Measurements from ENCODE around the gene PROB1.
A peak's percentile ranks its signal among the peaks of the same experiment; 100 is the strongest.
"Not testable (repeated sequence)": the region's sequence is repeated elsewhere in the genome, so short reads cannot be mapped to it uniquely, and the experiment has no call there.

PROB1 gene

DNA sequence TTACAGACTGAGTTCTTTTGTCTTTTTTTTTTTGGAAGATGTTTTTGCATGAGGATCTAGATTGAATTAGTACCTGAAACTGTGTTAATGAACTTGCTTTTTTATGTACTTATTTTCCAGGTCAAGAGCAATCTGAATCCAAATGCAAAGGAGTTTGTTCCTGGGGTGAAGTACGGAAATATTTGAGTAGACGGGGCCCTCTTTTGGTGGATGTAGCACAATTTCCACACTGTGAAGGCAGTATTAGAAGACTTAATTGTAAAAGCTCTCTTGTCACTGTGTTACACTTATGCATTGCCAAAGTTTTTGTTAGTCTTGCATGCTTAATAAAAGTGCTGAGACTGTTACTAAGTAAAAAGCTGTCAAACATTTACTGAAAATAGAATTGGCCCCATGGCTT, 26.3 kb downstream of the PROB1 start:
- no peaks in the 10 kb centered on the region for H3K27me3 Mint-ChIP-seq
- no peak for ATAC-seq (ENCODE audit: low read depth)
- no peaks in the 10 kb centered on the region for H3K4me1 Mint-ChIP-seq
- H3K36me3 Mint-ChIP-seq: peaks cover 10% of the 10 kb centered on the region
- no peaks in the 10 kb centered on the region for H3K9me3 Mint-ChIP-seq
- DNase-seq (ENCODE audit: low spot score in 2 of 2): no peak
- no peak overlapping the region for H3K4me3 Mint-ChIP-seq
- H3K27ac Mint-ChIP-seq: peak overlapping the region; percentile 10

- Mint-ChIP-seq H3K9me3 (no peaks in the 10 kb centered on the region), H3K36me3 (peaks cover 14% of the 10 kb centered on the region), H3K4me3 (no peak overlapping the region), H3K27ac (no peak overlapping the region), H3K27me3 (no peaks in the 10 kb centered on the region), H3K4me1 (peaks cover 3% of the 10 kb centered on the region)
- no peak for ATAC-seq (ENCODE audit: low read depth)
- no peak for DNase-seq (ENCODE audit: low spot score in 2 of 2)
Observed at GRCh38 chr5:139364466-139364865, 30.4 kb downstream of the PROB1 start.

DNA sequence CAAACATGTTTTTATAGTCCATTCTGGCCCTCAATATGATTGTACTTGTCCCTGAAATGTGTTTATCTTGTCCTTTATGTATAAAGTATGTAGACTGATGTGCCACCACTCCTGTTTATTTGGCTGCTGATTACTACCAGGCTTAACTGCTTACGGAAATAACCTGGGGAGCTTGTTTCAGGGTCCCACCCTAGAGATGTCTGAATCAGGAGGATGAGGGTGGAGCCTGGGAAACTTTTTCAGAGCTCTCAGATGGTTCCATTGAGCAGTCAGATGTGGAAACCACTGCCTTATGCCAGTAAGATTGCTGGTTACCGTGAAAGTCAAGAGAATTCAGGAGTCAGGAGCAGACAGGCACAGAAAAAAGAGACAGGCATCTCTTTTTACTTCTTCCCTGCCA, 31.0 kb downstream of the PROB1 start:
- DNase-seq (ENCODE audit: low spot score in 2 of 2): no peak
- ATAC-seq (ENCODE audit: low read depth): no peak
- H3K4me1 Mint-ChIP-seq: peaks cover 3% of the 10 kb centered on the region
- H3K36me3 Mint-ChIP-seq: peaks cover 14% of the 10 kb centered on the region
- no peaks in the 10 kb centered on the region for H3K9me3 Mint-ChIP-seq
- no peaks in the 10 kb centered on the region for H3K27me3 Mint-ChIP-seq
- H3K27ac Mint-ChIP-seq: no peak overlapping the region
- no peak overlapping the region for H3K4me3 Mint-ChIP-seq

DNA sequence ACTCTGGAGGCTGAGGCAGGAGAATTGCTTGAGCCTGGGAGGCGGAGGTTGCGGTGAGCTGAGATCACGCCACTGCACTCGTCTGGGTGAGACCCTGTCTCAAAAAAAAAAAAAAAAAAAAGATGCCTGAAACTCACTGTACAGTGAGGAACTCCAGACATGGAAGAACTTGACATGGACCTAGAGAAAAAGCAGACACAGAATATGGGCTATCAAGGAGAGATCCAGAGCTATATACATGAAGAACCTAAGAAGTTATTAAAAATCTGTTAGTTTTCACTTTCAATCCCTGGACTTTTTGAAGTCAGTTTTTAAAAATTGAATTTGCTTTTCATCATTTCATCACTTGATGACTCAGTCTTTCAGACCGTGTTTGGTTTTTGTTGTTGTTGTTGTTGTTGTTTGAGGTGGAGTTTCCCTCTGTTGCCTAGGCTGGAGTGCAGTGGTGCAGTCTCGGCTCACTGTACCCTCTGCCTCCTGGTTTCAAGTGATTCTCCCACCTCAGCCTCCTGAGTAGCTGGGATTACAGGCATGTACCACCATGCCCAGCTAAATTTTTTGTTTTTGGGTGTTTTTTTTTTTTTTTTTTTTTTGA, 33.0 kb downstream of the PROB1 start:
- H3K36me3 Mint-ChIP-seq: peaks cover 17% of the 10 kb centered on the region
- H3K9me3 Mint-ChIP-seq: no peaks in the 10 kb centered on the region
- no peak overlapping the region for H3K4me3 Mint-ChIP-seq
- ATAC-seq (ENCODE audit: low read depth) (no peak), DNase-seq (ENCODE audit: low spot score in 2 of 2) (no peak)
- no peaks in the 10 kb centered on the region for H3K27me3 Mint-ChIP-seq
- H3K27ac Mint-ChIP-seq: peak overlapping the region; percentile 45
- peaks cover 11% of the 10 kb centered on the region for H3K4me1 Mint-ChIP-seq

GRCh38 chr5:139360384-139360783, 34.5 kb downstream of the PROB1 start:
- ATAC-seq (ENCODE audit: low read depth): no peak
- DNase-seq (ENCODE audit: low spot score in 2 of 2): no peak
- H3K4me1 Mint-ChIP-seq: peaks cover 11% of the 10 kb centered on the region
- peaks cover 17% of the 10 kb centered on the region for H3K36me3 Mint-ChIP-seq
- H3K9me3 Mint-ChIP-seq: no peaks in the 10 kb centered on the region
- H3K4me3 Mint-ChIP-seq: no peak overlapping the region
- H3K27ac Mint-ChIP-seq: no peak overlapping the region
- no peaks in the 10 kb centered on the region for H3K27me3 Mint-ChIP-seq

- peak overlapping the region; percentile 45 for H3K27ac Mint-ChIP-seq
- peaks cover 1% of the 10 kb centered on the region for H3K9me3 Mint-ChIP-seq
- peaks cover 14% of the 10 kb centered on the region for H3K36me3 Mint-ChIP-seq
- no peak overlapping the region for H3K4me3 Mint-ChIP-seq
- no peak for ATAC-seq (ENCODE audit: low read depth)
- peaks cover 16% of the 10 kb centered on the region for H3K4me1 Mint-ChIP-seq
- H3K27me3 Mint-ChIP-seq: no peaks in the 10 kb centered on the region
- no peak for DNase-seq (ENCODE audit: low spot score in 2 of 2)
Observed at GRCh38 chr5:139358064-139358463, 36.8 kb downstream of the PROB1 start.

- not testable (repeated sequence) for ATAC-seq (ENCODE audit: low read depth); H3K9me3 Mint-ChIP-seq; H3K27ac Mint-ChIP-seq; H3K4me3 Mint-ChIP-seq; H3K27me3 Mint-ChIP-seq; DNase-seq (ENCODE audit: low spot score in 2 of 2)
- peaks cover 16% of the 10 kb centered on the region for H3K36me3 Mint-ChIP-seq
- peaks cover 21% of the 10 kb centered on the region for H3K4me1 Mint-ChIP-seq
Observed at GRCh38 chr5:139355900-139356299, 39.0 kb downstream of the PROB1 start.

GRCh38 chr5:139354186-139354585, 40.7 kb downstream of the PROB1 start:
- H3K4me1 Mint-ChIP-seq: peaks cover 18% of the 10 kb centered on the region
- H3K4me3 Mint-ChIP-seq: no peak overlapping the region
- no peaks in the 10 kb centered on the region for H3K27me3 Mint-ChIP-seq
- peaks cover 13% of the 10 kb centered on the region for H3K36me3 Mint-ChIP-seq
- H3K9me3 Mint-ChIP-seq: peaks cover 1% of the 10 kb centered on the region
- ATAC-seq (ENCODE audit: low read depth) (no peak), DNase-seq (ENCODE audit: low spot score in 2 of 2) (no peak)
- peak overlapping the region; percentile 55 for H3K27ac Mint-ChIP-seq

- not testable (repeated sequence) for H3K27me3 Mint-ChIP-seq; H3K9me3 Mint-ChIP-seq; ATAC-seq (ENCODE audit: low read depth); H3K4me3 Mint-ChIP-seq; H3K27ac Mint-ChIP-seq; DNase-seq (ENCODE audit: low spot score in 2 of 2)
- peaks cover 30% of the 10 kb centered on the region for H3K4me1 Mint-ChIP-seq
- H3K36me3 Mint-ChIP-seq: peaks cover 10% of the 10 kb centered on the region
Observed at GRCh38 chr5:139347863-139348262, 47.0 kb downstream of the PROB1 start.

DNA sequence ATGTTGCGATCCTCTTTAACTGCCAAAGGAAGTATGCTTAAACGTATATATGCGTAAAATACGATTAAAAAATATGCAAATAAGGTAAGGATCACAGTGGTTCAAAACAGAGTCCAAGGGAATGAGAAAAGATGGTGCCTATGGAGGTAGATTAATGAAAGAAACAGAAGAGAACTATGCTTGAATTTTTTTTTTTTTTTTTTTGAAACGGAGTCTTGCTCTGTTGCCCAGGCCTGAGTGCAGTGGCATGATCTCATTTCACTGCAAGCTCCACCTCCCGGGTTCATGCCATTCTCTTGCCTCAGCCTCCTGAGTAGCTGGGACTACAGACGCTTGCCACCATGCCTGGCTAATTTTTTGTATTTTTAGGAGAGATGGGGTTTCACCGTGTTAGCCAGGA, 49.5 kb downstream of the PROB1 start:
- not testable (repeated sequence) for H3K27ac Mint-ChIP-seq; H3K36me3 Mint-ChIP-seq; ATAC-seq (ENCODE audit: low read depth); DNase-seq (ENCODE audit: low spot score in 2 of 2); H3K27me3 Mint-ChIP-seq; H3K9me3 Mint-ChIP-seq; H3K4me3 Mint-ChIP-seq
- H3K4me1 Mint-ChIP-seq: peaks cover 33% of the 10 kb centered on the region

- H3K4me3 Mint-ChIP-seq: no peak overlapping the region
- H3K27ac Mint-ChIP-seq: no peak overlapping the region
- H3K36me3 Mint-ChIP-seq: peaks cover 8% of the 10 kb centered on the region
- no peaks in the 10 kb centered on the region for H3K9me3 Mint-ChIP-seq
- H3K4me1 Mint-ChIP-seq: peaks cover 34% of the 10 kb centered on the region
- DNase-seq (ENCODE audit: low spot score in 2 of 2) (no peak), ATAC-seq (ENCODE audit: low read depth) (no peak)
- H3K27me3 Mint-ChIP-seq: no peaks in the 10 kb centered on the region
Observed at GRCh38 chr5:139344177-139344576, 50.7 kb downstream of the PROB1 start.

GRCh38 chr5:139343476-139343875, 51.4 kb downstream of the PROB1 start:
- Mint-ChIP-seq H3K4me1 (peaks cover 33% of the 10 kb centered on the region), H3K36me3 (peaks cover 7% of the 10 kb centered on the region), H3K9me3 (no peaks in the 10 kb centered on the region), H3K27me3 (no peaks in the 10 kb centered on the region), H3K27ac (peak overlapping the region; percentile 93), H3K4me3 (peak overlapping the region; percentile 89)
- ATAC-seq (ENCODE audit: low read depth) (no peak), DNase-seq (ENCODE audit: low spot score in 2 of 2) (no peak)

- Mint-ChIP-seq H3K27me3 (no peaks in the 10 kb centered on the region), H3K4me3 (peak overlapping the region; percentile 89), H3K4me1 (peaks cover 32% of the 10 kb centered on the region), H3K36me3 (peaks cover 7% of the 10 kb centered on the region), H3K9me3 (no peaks in the 10 kb centered on the region), H3K27ac (peak overlapping the region; percentile 93)
- DNase-seq (ENCODE audit: low spot score in 2 of 2): no peak
- peak; percentile 60 for ATAC-seq (ENCODE audit: low read depth)
Observed at GRCh38 chr5:139342423-139342723, 52.5 kb downstream of the PROB1 start.

GRCh38 chr5:139341689-139342422, 53.0 kb downstream of the PROB1 start, which contains the start of gene PAIP2:
Gene PAIP2 (plus strand): TSS chr5:139341854. CDS start chr5:139363785, 21,931 bp downstream.
- H3K4me1 Mint-ChIP-seq: peaks cover 29% of the 10 kb centered on the region
- peak; percentile 95 to 96 for DNase-seq (ENCODE audit: low spot score in 2 of 2)
- peaks cover 6% of the 10 kb centered on the region for H3K36me3 Mint-ChIP-seq
- peak within 1 kb of the TSS; percentile 93 for H3K27ac Mint-ChIP-seq
- no peaks in the 10 kb centered on the region for H3K9me3 Mint-ChIP-seq
- ATAC-seq (ENCODE audit: low read depth): peak; percentile 87
- H3K4me3 Mint-ChIP-seq: peak within 1 kb of the TSS; percentile 89
- H3K27me3 Mint-ChIP-seq: no peaks in the 10 kb centered on the region

Measured in memory B cell (primary cell).